SKM-1 (cell line): ENCODE measurements around the gene RNF26.

Experiments
- DNase-seq: peaks from one replicate; lab custom pipeline; 2025; ENCODE audit not compliant: unreplicated experiment; lab: John Stamatoyannopoulos, UW

The RNF26 gene

DNA sequence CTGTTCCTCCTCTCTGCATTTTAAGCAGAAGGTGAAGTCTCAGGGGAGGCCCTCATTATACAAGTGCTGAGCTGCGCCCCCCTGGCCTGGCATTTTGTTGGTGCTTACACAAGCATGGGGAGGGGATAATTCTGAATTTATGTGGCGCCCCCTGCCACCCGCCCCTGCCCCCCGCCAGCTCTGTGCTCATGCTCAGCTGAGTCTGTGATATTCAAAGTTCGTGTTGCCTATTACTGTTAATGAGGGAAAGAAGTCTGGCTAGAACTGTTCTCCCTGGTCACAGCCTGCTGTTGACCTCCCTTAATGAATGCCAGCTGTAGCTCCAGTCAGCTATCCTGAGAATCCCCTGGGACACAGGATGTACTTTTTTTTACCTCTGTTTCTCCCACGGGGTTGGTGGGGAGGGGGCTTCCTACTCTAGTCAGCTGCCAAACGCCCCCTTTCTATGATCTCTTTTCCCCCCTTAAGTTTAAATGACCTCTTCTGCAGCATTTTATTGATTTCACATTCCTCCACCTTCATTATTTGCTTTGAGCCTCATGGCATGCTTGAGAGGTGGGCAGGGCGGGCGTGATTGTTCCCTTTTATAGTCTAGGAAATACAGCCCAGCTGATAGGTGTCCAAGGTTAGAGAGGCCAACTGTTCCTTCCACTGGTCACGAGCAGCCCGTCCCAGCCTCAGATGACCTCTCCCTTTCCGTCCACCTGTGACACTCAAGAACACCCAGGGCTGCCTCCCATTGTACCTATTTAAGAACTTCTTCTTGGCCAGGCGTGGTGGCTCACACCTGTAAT is 35.0 kb downstream of the RNF26 start:
- DNase-seq, result no peak

DNA sequence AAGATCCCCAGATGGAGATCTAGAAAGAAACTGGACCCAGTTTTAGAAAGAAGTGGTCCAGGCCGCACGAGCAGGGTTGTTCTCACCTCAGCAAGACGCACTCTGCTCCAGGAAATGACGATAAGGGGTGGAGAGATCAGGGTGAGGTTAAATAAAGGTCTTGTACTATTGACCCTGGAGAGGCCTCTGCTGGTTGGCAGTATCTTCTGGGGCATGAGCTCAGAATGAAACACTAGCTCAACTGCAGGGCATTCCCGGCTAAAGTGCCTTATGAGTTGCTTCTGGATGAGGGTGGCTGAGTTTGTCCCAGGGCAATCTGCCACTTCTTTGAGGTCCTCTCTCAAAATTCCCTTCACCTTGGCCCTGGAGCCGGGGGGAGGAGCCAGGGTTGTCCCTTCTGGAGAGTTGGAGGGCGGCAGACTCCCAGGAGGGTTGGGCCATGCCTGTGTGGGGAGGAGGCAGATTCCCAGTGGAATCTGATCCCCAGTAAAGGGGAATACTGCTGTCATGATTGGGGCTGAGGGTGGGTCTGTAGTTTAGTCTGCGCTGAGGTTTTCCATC is 36.2 kb downstream of the RNF26 start:
- DNase-seq, result no peak

DNA sequence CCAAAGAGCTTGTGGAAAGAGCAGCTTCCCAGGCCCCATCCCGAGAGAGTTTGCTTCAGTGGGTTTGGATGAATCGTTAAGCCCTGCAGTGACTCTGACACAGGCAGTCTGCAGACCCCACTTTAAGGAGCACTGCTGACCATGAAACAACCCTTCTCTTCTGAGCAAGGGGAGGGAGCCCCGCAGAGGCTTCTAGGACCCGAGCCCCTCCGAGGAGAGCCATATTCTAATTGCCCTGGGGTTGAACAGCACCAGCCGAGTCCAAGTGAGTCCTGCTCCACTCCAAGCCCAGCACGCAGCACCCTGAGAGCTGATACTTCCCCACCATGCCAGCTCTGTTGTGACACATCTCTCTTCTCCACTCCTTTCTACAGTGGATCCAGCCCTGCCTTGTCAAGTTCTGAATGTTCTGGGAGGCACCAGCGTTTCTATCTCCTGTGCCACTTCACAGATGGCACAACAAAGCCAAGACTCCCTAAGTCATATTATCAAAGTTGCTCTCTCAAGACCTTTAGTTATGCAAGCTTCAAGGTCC is 36.8 kb downstream of the RNF26 start:
- no peak for DNase-seq

DNA sequence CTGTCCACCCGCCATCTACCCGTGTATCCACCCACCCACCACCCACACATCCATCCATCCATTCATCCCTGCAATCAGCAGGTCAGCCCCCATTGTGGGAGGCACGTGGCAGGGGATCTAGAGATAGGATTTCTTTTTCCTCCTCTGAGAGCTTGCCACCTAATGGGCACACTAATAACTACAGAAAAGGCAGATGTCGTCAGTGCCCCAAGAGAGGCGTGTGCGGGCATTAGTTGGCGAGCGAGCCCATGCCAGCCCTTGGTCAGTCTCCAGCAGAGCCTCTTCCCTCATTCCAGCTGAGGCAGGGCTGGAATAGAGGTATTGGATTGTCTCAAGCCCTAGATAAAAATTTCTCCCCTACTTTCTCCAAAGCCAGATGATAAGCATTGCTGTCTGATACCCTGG is 37.5 kb downstream of the RNF26 start:
- no peak for DNase-seq

DNA sequence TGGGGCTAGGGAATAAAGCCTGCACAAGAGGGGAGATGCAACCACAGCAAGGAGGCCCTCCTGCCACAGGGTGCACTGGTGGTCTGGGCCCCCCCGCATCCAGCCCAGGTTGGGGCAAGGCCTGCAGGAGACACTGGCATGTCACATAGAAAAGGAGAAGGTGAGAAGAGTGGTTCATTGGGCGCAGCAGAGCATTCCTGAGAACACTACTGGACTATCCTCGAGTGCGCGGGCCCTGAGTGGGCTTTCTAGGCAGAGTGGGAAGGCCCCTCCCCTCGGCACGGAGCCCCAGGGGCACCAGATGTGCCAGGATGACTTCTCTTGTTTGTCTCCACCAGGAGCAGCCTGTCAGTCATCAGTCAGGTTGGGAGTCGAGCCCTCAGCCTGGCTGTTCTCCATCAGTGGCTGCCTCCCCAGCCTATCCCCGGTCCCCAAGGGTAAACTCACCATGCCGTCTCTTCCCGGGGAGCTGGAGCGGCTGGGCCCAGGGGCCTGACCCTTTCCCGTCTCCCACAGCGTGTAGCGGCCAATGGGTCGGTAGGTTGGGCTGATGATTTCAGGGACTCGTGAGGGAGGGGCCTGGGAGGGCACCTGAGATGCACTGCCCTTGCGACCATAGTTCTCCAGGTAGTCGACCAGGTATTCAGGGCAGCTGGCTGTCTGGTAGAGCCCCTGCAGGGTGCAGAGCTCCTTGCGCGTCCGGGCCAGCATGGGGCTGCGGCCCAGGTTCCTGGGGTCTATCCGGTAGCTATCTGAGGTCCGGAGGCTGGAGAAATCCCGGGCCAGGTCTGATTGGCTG is 38.1 kb downstream of the RNF26 start:
- no peak for DNase-seq

DNA sequence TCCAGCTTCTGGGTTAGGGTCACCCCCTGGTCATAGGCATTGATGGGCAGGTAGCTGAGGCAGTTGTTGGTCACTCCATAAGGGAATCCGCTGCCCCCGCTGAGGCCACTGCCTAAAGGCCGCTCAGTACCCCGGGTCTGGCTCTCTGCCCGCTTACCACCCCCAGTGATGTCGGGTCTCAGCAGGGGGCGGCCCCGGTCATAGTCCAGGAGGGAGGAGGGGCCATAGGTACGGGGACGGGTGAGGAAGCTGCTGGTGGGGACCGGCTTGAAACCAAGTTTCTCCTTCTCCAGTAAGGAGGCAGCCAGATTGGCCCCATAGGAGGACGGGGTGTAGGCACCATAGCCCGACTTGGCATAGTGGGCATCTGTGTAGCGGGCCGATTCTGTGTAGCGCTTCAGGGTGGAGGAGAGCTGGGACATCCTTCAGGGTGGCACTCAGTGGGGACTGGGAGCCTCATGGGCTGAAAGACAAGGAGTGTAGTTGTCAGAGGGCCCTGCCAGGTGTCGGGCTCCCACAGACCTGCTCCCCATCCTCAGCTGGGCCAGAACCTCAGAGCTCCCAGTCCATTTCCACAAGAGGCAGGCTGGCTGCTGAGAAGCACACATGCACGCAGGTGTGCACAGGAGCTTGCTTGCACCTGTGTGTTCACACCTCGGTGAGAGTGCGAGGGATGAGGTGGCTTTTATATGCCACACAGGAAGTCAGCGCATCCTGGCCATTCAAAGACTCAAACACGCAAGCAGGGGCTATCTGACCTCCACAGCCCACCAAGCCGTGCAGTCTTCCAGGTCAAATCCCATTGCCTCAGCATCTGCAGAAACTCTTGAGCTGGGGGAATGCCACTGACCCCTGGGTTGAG is 39.0 kb downstream of the RNF26 start:
- DNase-seq, result no peak

DNA sequence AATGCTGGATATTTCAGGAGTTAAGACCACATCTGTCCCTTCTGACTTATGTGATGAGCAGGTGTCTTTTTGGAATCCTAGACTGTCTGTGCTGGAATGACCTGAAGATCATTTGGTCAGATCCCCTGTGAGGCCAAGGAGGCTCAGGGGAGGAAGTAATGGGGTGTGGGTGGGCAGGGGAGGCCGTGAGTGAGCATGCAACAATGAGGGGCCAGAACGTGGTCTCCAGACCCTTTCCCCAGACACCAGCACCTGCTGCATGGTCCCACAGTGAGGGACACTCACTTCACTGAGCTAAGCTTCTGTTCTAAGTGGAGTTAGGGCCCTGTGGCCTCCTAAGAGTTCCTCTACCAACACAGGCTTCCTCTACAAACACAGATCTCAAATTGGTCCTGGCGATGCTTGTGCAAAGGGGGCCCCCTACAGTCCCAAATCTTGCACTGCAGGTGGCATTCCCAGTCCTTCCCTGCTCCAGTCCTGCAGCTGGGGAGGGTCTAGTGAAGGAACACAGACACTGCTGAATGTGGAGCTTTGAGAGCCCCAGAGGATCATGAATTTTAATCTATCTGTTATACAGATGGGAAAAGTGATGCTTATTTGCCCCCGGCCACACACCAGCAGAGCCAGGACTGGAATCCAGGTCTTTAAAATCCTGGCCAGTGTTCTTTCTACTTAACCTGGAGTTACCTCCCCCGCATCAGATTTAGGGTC is 39.7 kb downstream of the RNF26 start:
- peak; percentile 44 for DNase-seq

DNA sequence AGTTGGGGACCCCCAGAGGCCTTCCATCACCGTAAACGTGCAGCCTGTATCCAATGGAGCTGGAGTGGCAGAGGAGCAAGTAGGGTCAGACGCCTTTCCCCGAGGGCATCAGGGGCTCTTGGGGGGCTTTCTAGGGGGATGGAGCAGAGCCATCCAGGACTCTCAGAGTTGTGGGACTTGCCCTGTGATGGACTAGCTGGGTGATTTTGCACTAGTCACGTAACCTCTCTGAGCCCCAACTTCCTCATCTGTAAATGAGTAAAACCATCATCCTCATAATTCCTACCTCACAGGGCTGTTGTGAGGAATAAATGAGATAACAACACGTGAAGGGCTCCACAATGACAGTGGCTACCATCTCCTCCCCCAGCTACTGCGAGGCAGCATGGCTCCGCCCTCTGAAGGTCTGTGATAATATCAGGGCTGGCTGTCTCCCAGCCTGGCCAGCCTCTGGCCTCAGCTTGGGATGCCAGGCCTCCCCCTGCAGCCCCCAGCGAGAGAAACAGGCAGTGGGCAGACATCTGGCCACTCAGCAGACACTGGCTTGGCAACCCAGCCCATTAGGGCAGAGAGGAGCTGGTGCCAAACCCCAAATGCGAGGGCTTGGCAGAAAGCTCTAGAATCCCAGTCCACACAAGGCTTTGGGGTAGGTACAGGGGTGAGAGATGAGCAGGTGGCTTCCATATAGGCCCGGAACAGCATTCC is 40.5 kb downstream of the RNF26 start:
- no peak for DNase-seq

DNA sequence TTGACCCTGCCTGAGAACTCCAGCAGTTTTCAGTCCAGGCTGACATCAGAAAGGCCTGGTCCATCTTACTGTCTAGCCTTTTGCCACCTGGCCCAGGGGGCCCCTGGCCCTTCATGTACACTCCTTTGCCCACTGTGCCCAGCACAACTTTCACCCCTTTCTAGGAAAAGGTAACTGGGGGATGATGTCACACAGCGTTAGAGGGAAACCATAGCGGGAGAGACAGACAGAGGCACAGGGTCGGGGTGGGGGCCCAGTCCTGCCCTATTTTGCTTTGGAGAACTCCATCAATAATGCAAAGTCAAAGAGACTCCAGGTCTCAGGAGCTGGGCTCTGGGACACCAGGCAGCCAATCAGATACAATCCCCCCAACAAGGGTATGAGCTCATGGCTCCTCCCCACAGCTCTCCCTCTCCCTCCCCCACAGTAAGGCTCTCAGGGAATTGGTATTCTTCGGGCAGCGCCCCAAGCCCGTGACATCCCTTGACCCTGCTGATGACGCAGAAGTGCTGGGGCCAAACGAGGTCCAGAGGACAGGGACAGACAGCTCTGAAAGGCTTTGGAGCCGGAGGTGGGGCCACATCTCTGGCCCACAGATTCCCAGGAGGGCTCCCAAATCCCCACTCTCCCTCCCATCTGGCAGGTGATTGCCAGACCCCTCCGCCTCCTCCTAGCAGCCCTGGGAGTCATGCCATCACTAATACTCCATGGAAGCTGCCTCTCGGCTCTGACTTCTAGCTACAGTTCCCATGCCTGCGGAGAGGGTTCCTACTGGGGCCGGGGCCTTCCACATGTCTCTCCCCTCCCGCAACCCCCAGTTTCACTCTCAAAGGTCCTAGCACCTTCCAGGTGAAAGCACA is 41.2 kb downstream of the RNF26 start:
- DNase-seq, result no peak

DNA sequence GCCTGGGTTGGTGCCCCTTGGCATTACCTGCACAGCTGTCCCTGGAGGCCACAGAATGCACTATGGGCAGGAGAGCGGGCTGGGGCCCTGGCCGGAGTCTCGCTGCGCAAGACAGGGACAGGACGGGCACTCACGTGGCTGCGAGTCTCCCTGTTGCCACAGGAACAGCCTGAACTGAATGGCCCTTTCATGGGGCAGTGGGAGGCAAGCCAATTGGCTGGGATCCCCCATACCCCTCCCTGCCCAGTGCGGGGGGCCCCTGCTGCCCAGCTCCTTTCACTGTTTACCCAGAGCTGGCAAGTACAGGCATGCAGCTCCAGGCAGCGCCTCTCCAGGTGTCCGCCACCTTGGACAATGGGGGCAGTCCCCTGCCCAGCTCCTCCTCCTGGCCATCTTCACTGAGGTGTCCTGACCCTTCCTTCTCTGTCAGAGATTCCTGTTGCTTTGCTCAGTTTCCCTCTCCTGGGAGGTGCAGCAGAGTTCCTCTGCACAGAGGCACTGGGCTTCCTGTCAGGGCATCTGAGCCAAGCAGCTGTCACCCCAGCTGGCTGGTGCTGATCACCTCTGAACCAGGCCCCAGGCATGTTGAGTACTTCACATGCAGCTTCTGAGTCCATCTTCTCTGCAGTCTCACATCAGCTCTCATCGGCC is 42.0 kb downstream of the RNF26 start:
- DNase-seq, result no peak

DNA sequence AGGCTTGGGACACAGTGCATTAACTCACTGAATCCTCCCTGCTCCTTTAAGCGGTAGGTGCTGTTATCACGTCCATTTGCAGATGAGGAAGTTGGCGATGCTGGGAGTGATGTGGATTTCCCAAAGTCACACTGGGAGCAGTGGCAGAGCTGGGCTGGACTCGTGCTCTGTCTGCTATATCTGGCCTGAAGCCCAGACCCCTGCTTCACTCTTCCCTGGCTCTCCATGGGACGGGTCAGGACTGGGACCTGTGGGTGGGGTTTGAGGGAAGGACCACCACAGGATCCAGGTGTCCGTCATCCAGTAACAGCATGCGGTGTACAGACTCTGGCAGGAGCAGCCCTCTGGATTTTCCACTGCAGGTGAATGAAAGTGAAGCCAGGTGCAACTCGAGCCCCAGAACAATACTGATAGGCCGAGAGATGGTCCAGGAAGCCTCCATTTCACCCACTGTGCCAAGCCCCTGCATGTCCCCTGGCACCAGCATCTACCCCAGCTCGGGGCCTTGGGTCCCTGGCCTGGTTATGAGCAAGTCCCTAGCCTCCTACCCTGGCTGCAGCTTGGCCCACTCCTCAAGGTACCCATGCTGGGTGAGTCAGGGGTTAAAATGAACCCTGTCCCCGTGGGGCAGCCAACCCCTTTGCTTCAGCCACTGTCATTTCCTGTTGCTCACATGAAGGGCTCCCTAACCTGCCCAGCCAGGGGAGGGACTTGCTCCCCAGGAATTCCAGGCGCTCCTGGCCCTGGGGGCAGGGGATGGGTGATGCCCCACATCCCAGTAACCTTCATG is 43.0 kb downstream of the RNF26 start:
- DNase-seq, result no peak

DNA sequence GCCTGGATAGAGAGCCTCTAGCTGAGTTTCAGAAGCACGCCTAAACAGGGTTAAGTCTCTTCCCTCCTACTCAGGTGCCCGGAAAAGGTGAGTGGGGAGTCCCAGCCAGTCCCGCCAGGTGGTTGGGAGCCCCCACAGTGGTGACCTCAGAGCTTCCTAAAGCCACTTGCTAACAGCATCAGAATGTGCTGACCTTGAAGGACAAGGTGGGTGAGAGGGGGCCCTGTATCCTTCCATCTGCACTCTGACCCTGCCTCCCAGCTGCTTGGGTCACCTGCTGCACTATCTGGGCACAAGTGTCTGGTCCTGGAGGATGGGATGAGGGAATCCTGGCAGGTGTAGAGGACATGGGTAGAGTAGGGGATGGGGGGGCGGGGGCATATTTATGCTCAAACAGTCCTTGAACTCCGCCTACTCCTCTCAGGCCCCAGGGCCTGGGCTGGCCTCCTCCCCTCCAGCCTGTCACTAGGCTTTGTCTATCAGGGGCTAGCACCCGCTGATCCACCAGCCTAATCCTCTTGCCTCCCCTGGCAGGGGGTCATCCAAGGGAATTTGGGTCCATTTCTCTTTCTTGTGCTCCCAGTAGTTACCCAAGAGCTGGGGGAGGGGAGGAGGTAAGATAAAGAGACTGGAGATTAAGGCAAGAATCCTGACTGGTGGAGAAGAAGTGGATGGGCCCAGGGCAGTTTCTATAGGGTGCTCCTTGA is 43.8 kb downstream of the RNF26 start:
- DNase-seq, result no peak

DNA sequence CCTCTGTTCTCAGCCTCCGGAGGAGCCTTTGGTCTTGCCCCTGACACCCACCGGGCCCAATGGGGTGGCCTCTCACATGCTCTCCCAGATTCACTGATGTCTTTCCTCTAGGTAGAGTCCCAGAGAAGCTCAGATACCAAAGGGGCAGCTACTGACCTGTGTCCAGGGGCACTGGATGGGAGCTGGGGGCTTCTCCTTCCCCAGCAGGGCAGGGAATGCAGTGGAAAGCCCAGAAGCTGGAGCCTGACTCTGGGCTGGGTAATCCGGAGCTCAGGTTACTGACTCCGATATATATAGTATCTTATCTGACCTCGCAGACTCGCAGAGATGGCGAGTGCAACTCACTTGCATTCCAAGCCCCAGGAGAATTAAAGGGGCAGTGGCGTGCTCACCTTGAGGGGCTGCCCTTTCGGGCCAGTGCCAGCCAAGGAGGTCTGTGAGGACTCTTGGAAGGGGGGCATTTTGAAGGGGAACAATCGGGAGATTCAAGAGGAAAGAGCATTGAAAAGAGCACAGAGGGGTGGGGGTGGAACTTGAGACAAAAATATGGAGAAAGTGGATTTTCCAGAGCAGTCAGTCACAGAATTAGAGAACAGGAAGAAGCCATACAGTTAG is 44.6 kb downstream of the RNF26 start:
- DNase-seq, result no peak

DNA sequence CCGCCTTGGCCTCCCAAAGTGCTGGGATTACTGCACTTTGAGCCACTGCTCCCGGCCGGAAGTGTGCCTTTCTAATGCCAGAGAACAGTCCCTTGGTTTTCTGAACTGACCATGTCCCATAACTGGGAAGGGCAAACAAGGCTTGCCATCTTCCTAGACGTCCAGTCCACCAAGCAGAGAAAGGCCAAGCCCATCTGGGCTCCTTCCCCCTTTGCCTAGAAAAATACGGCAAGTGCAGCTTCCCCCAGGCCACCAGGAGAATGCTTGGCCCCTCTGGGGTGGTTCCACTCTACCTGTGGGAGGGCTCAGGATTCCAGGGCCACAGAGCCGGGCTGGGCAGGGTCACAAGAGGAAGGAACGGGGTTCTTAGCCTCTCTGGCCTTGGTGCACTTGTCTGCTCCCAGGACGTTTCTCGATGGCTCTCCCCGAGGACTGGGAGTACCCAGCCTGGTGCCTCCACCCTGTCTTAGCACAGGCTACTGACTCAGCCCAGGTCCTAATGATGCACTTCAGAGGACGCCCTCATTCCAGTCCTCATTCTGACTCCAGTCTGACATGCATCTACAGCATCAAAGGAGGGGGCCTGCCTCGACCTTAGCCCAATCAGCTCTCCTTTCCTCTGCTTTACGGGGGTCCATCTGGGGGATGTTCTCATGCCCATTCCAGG is 46.0 kb downstream of the RNF26 start:
- no peak for DNase-seq

DNA sequence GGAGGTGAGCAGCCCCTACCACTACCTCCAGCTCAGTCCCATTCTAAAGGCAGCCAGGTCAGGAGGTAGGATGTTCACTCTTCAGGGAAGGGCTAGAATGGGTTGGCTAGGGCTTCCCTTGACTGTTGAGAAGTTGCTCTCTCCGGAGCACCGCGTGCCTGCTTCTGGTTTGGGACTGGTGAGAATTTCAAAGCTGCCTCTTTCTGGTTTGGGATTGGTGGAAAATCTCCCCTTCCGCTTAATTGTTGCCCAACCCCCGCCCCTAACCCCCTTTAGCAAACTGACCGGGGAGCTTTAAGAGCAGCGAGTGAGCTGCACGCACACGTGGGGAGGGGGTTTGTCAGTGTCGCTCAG is 46.5 kb downstream of the RNF26 start:
- no peak for DNase-seq
